ENCODE results near the gene CLMN. TPM values are rescaled to one million over a fixed set of nuclear protein-coding genes. Genes with fewer than 3 reads are reported as not detected.

CLMN gene
- total RNA-seq, 4 donors from 2014 or later, result 20.7 to 56.5 (median 29.7) TPM

DNA sequence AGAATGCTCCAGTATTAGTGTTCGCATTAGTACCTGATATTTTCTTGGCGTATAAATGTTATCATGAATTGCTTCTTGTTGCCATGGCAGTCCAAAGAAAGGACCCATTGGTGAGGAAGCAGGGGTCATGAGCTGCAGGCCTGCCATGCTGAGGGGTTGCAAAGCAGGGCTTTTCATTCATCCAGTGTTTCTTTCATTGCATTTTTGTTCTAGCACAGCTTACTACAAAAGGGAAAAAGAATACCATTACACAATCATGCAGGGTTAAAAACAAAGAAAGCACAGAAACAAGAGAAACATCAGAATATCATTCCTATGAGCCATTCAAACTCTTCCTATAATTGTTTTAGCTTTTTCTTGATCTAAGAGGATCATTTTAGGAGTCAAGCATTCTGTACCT is 186.4 kb downstream of the CLMN start:
- TF ChIP-seq, protein P1, sequence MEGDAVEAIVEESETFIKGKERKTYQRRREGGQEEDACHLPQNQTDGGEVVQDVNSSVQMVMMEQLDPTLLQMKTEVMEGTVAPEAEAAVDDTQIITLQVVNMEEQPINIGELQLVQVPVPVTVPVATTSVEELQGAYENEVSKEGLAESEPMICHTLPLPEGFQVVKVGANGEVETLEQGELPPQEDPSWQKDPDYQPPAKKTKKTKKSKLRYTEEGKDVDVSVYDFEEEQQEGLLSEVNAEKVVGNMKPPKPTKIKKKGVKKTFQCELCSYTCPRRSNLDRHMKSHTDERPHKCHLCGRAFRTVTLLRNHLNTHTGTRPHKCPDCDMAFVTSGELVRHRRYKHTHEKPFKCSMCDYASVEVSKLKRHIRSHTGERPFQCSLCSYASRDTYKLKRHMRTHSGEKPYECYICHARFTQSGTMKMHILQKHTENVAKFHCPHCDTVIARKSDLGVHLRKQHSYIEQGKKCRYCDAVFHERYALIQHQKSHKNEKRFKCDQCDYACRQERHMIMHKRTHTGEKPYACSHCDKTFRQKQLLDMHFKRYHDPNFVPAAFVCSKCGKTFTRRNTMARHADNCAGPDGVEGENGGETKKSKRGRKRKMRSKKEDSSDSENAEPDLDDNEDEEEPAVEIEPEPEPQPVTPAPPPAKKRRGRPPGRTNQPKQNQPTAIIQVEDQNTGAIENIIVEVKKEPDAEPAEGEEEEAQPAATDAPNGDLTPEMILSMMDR (IDR thresholded peaks at IDR 0.05; ENCODE audit: low read depth), result no peak

DNA sequence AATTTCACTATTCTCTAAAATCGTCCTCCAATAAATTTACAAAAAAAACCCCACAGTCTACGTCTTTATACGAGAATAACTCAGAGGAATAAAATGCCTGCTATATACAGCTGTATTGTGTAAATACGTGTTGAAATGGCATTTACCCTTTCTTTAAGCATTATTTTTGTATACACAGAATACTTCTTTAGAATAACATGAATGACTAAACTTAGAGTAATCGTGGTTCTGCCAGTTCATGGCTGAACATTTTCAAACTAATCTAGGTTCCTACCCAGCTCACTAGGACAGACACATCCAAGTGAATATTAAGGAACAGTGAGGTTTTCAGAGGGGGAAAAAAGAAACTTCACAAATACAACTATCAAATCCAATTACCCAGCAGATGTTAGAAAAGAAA is 186.9 kb downstream of the CLMN start:
- TF ChIP-seq, protein P1 (IDR thresholded peaks at IDR 0.05; ENCODE audit: low read depth), result no peak

Small RNAs within 50 kb of the gene (small RNA-seq; reads per million reads assigned to genes)
- not detected for gene MIR3173

Other genes with a start within 250 kb of the CLMN start
- 100 to 1,000 TPM in 2 of 4 donors, 10 to 100 TPM in 2; 76.2 to 137 (median 99.0) TPM for gene DICER1, start 162.4 kb downstream of the CLMN start, total RNA-seq
- 100 to 1,000 TPM in 3 of 4 donors, 10 to 100 TPM in 1; 82.8 to 196 (median 136) TPM for gene SYNE3, start 196.7 kb upstream of the CLMN start, total RNA-seq
- 10 to 100 TPM; 17.7 to 48.8 (median 20.5) TPM for gene GLRX5, start 215.1 kb upstream of the CLMN start, total RNA-seq